ENCODE data around the gene PYGM.

GRCh38 chr11:64742889-64743590 is 16.7 kb downstream of the PYGM start:
- TF ChIP-seq NRF1 (IDR thresholded peaks at IDR 0.05; ENCODE audit: low read depth, low read length) (no peak), SP1 (IDR thresholded peaks at IDR 0.05; ENCODE audit: low read depth, low read length) (0 out of 2 replicates have a peak, but pooled peaks have one; percentile 14), POLR2A (IDR thresholded peaks at IDR 0.05; ENCODE audit: control extremely low read depth in 1 of 2, low read depth in 2 of 2, low read length in 2 of 2) (0 out of 3 replicates have a peak, but pooled peaks of 1 of the 2 experiments have one; percentile 14)
